ENCODE results near the gene PLK3. TPM values are rescaled to one million over a fixed set of nuclear protein-coding genes. Genes with fewer than 3 reads are reported as not detected.

Gene PLK3
- total and polyA plus RNA-seq, 2 of the 4 experiments (the other 2 are of a cell fraction): 15.8 to 51.6 TPM

DNA sequence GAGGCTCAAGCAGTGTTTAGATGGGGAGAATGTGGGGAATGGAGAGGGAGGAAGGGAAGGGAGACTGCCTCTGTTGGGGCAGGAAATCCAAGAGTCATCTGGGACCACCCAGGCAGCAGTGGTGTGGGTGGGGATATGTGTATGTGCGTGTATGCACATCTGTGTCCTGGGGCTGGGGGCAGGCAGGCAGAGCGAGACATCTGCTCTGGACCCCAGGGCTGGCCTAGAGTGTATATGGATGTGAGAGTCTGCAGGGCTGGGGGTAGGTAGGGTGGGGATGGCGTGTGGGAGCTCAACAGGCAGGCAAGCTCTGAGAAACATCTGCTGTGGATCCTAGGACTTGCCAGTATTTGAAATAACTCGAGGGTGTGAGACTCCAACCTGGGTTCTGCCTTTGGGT is 39.4 kb downstream of the PLK3 start:
- Histone ChIP-seq H3K18ac (ENCODE audit: low read depth, low read length) (no peak overlapping the region), H3K4me2 (ENCODE audit: low read depth, low read length) (no peak overlapping the region), H3K9ac (ENCODE audit: low read depth, low read length) (no peak overlapping the region), H3K27ac (ENCODE audit: insufficient read depth, low read length) (no peak overlapping the region), H3K4ac (ENCODE audit: low read depth, low read length) (no peak overlapping the region), H3K56ac (ENCODE audit: extremely low read depth, insufficient read depth, low read length) (no peak overlapping the region), H2BK5ac (ENCODE audit: low read depth, low read length, poor library complexity, severe bottlenecking) (no peak overlapping the region), H2AFZ (replicated peaks; ENCODE audit: low read length, poor library complexity) (peak overlapping the region; percentile 46), H3K23ac (ENCODE audit: low read depth, low read length) (no peak overlapping the region), H4K20me1 (ENCODE audit: insufficient read depth, low read length) (no peaks in the 10 kb centered on the region), H3K27me3 (ENCODE audit: control insufficient read depth, insufficient read depth, low read length) (no peaks in the 10 kb centered on the region; the same call in 1 of the 2 replicates), H3K4me3 (ENCODE audit: insufficient read depth, low read depth, low read length) (no peak overlapping the region), H2AK9ac (replicated peaks; ENCODE audit: low read depth, low read length, poor library complexity) (no peak overlapping the region), H3K36me3 (ENCODE audit: control insufficient read depth, insufficient read depth, low read length) (no peaks in the 10 kb centered on the region), H3K9me1 (ENCODE audit: insufficient read depth, low read length) (no peaks in the 10 kb centered on the region), H3K79me1 (ENCODE audit: low read depth in 1 of 2, low read length in 2 of 2) (no peaks in the 10 kb centered on the region), H2AK5ac (ENCODE audit: low read depth, low read length) (no peak overlapping the region), H3K4me1 (ENCODE audit: control insufficient read depth, insufficient read depth, low read length) (no peaks in the 10 kb centered on the region), H3K9me3 (ENCODE audit: control insufficient read depth, insufficient read depth, low read length) (no peaks in the 10 kb centered on the region), H2BK15ac (ENCODE audit: low read depth, low read length) (no peak overlapping the region), H4K91ac (ENCODE audit: insufficient read depth, low read depth, low read length) (no peak overlapping the region), H2BK20ac (ENCODE audit: low read depth, low read length) (no peak overlapping the region), H4K8ac (ENCODE audit: low read depth in 2 of 2, low read length in 2 of 2) (no peak overlapping the region), H4K5ac (ENCODE audit: low read depth, low read length) (no peak overlapping the region), H3K14ac (replicated peaks; ENCODE audit: low read depth, low read length) (no peak overlapping the region), H2BK120ac (ENCODE audit: low read depth, low read length) (no peak overlapping the region)
- CTCF ChIA-PET: no interaction called here
- BruUV-seq (replicated peaks): no TSS peak
- POLR2A ChIA-PET (ENCODE audit: unreplicated experiment): no interaction called here
- ATAC-seq (ENCODE audit: low read depth): no peak
- in situ Hi-C loops (cut with MboI; ENCODE audit: low sequenced_read_pairs): loop anchor here (10.0 kb wide), 1 partner anchor 465 kb away; no protein-coding TSS in a partner anchor
- dilution Hi-C loops (cut with HindIII; ENCODE audit: low sequenced_read_pairs, unreplicated experiment): no loop called here
- TF ChIP-seq, protein P1, sequence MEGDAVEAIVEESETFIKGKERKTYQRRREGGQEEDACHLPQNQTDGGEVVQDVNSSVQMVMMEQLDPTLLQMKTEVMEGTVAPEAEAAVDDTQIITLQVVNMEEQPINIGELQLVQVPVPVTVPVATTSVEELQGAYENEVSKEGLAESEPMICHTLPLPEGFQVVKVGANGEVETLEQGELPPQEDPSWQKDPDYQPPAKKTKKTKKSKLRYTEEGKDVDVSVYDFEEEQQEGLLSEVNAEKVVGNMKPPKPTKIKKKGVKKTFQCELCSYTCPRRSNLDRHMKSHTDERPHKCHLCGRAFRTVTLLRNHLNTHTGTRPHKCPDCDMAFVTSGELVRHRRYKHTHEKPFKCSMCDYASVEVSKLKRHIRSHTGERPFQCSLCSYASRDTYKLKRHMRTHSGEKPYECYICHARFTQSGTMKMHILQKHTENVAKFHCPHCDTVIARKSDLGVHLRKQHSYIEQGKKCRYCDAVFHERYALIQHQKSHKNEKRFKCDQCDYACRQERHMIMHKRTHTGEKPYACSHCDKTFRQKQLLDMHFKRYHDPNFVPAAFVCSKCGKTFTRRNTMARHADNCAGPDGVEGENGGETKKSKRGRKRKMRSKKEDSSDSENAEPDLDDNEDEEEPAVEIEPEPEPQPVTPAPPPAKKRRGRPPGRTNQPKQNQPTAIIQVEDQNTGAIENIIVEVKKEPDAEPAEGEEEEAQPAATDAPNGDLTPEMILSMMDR (conservative IDR thresholded peaks at IDR 0.05; ENCODE audit: low read depth, low read length): no peak
- TF ChIP-seq, protein P2, sequence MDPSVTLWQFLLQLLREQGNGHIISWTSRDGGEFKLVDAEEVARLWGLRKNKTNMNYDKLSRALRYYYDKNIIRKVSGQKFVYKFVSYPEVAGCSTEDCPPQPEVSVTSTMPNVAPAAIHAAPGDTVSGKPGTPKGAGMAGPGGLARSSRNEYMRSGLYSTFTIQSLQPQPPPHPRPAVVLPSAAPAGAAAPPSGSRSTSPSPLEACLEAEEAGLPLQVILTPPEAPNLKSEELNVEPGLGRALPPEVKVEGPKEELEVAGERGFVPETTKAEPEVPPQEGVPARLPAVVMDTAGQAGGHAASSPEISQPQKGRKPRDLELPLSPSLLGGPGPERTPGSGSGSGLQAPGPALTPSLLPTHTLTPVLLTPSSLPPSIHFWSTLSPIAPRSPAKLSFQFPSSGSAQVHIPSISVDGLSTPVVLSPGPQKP (IDR thresholded peaks at IDR 0.05; ENCODE audit: borderline replicate concordance, low read depth, low read length): no peak
- no peak for TF ChIP-seq RCOR1 (IDR thresholded peaks at IDR 0.05; ENCODE audit: insufficient replicate concordance, low read length)
- TF ChIP-seq, protein P3, sequence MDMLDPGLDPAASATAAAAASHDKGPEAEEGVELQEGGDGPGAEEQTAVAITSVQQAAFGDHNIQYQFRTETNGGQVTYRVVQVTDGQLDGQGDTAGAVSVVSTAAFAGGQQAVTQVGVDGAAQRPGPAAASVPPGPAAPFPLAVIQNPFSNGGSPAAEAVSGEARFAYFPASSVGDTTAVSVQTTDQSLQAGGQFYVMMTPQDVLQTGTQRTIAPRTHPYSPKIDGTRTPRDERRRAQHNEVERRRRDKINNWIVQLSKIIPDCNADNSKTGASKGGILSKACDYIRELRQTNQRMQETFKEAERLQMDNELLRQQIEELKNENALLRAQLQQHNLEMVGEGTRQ (IDR thresholded peaks at IDR 0.05; ENCODE audit: low read depth, low read length): no peak
- no peak for TF ChIP-seq CHD1 (IDR thresholded peaks at IDR 0.05; ENCODE audit: low read depth, low read length)
- DNase-seq: no peak
- no CpG with 5 or more reads among the region's 4 CpGs for WGBS, 2 experiments (ENCODE audit: extremely low coverage in 2 of 2, insufficient read length in 1 of 2)
- intact Hi-C loops (cut with micrococcal nuclease): loop anchor here (5.0 kb wide), 2 partner anchors 148 to 463 kb away; partner anchors contain the start of gene EIF2B3
